Activated T-cell treated with anti-CD3 and anti-CD28 coated beads, Interleukin-2, amount 50 U/mL, for 72 hours (primary cell): Measurements from ENCODE around the gene DUOX2. TPM values are rescaled to one million over a fixed set of nuclear protein-coding genes. Genes with fewer than 3 reads are reported as not detected.
A peak's percentile ranks its signal among the peaks of the same experiment; 100 is the strongest.
"Not testable (repeated sequence)": the region's sequence is repeated elsewhere in the genome, so short reads cannot be mapped to it uniquely, and the experiment has no call there.

Source experiments
- ATAC-seq, 2 donors: fragments of 150-1000 bp; cut with Tn5 transposase; replicated peaks in 1 of 2; 2 replicates each; pipeline ENCODE4 v1.10.0; 2021; ENCODE audit warnings: moderate library complexity in 2 of 2, mild to moderate bottlenecking in 1 of 2
- DNase-seq, 2 donors: peaks; one replicate each; pipeline ENCODE4 v3.0.0; 2021 to 2022; ENCODE audit warnings: mixed read lengths in 1 of 2
- H3K27ac Mint-ChIP-seq: one replicate; pipeline ENCODE4 v1.8.0; 2022; ENCODE audit warnings: mild to moderate bottlenecking, moderate library complexity, mixed read lengths
- H3K27me3 Mint-ChIP-seq: one replicate; pipeline ENCODE4 v1.8.0; 2022; ENCODE audit warnings: low read depth, mixed read lengths
- H3K36me3 Mint-ChIP-seq, 2 donors: one replicate each; pipeline ENCODE4 v1.8.0; 2022; ENCODE audit warnings: mixed read lengths in 2 of 2, mild to moderate bottlenecking in 1 of 2; ENCODE audit not compliant: insufficient read depth in 2 of 2
- H3K4me1 Mint-ChIP-seq: one replicate; pipeline ENCODE4 v1.8.0; 2022; ENCODE audit warnings: low read depth, mixed read lengths
- H3K4me3 Mint-ChIP-seq, 2 donors: one replicate each; pipeline ENCODE4 v1.8.0; 2022; ENCODE audit warnings: mild to moderate bottlenecking in 2 of 2, mixed read lengths in 2 of 2, moderate library complexity in 2 of 2
- H3K9me3 Mint-ChIP-seq, 2 donors: one replicate each; pipeline ENCODE4 v1.8.0; 2022; ENCODE audit warnings: mixed read lengths in 2 of 2
- total RNA-seq, 2 donors: library from RNA; stranded (reverse); gene quantifications; one replicate each; pipeline ENCODE4 v1.2.3, GENCODE V29; 2022

DUOX2 gene
- total RNA-seq, 2 donors from 2014 or later: 0.14 to 0.31 TPM

DNA sequence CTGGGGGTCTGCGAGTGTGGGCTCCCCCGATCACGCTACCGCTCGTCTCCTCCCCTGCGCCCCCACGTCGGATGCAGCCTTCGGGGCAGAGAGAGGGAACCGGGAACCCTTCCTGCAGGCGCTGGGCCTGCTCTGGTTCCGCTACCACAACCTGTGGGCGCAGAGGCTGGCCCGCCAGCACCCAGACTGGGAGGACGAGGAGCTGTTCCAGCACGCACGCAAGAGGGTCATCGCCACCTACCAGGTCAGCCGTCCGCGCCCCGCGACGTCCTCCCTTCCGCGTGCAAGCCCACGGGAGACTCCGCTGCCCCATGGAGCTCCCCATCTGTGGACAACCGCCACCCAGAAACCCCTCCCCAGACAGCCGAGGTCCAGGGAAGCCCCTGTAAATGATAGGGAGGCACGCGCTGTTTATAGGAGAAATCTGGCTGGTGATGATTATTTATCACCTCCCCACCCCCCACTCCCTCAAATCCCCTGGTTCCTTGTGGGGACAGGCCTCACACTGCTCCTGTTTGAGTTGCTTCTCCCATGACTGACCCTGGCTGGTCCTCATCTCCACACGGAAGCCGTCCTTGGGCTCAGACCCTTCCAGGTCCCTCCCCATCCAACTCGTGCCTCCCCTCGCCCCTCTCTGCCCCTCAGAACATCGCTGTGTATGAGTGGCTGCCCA, 21.9 kb upstream of the DUOX2 start:
- H3K4me3 Mint-ChIP-seq: peak overlapping the region; percentile 63 to 69
- ATAC-seq: peak in 1 of 2 donors; percentile 21

DNA sequence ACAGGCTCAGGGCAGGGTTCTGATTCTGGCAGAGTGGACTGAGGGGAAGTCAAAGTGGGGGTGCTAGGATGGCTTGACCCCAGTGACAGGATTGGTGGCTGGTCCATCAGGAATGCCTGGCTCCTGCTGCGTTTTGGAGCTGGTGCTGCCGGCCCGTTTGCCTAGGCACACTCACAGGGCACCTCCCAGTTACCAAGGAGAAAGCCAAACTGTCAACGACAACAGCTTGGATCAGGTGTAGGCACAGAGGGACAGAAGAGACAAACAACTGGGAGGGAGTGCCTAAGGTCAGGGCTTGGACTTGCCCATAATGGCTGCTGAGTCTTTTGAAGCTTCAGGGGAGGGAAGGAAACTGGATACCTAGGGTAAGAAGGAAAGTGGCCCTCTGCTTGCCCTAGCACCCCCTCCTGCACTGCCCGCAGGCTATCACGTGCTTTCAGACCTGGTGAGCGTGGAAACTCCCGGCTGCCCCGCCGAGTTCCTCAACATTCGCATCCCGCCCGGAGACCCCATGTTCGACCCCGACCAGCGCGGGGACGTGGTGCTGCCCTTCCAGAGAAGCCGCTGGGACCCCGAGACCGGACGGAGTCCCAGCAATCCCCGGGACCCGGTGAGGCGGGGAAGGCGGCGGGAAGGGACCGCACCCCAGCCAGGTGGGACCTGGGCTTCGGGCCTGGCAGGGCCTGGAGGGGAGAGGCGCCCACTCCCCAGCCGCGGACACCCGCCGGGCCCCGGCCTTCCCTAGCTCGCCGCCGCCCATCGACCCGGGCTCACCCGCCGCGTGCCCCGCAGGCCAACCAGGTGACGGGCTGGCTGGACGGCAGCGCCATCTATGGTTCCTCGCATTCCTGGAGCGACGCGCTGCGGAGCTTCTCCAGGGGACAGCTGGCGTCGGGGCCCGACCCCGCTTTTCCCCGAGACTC, 21.0 kb upstream of the DUOX2 start:
- ATAC-seq: peak; percentile 52 to 63
- DNase-seq: peak; percentile 30 to 41
- H3K9me3 Mint-ChIP-seq: no peaks in the 10 kb centered on the region
- peaks cover 14% of the 10 kb centered on the region for H3K4me1 Mint-ChIP-seq
- peak overlapping the region; percentile 38 to 77 for H3K4me3 Mint-ChIP-seq
- H3K27ac Mint-ChIP-seq: no peak overlapping the region
- H3K36me3 Mint-ChIP-seq: peaks cover 0 to 1% of the 10 kb centered on the region in 2 donors
- H3K27me3 Mint-ChIP-seq: peaks cover 56% of the 10 kb centered on the region

More for the DNA sequence above, 21.9 kb upstream of the DUOX2 start:
- Mint-ChIP-seq H3K27me3 (peaks cover 49% of the 10 kb centered on the region), H3K4me1 (peaks cover 14% of the 10 kb centered on the region)
- not testable (repeated sequence) for DNase-seq, H3K27ac Mint-ChIP-seq, H3K9me3 Mint-ChIP-seq, H3K36me3 Mint-ChIP-seq

DNA sequence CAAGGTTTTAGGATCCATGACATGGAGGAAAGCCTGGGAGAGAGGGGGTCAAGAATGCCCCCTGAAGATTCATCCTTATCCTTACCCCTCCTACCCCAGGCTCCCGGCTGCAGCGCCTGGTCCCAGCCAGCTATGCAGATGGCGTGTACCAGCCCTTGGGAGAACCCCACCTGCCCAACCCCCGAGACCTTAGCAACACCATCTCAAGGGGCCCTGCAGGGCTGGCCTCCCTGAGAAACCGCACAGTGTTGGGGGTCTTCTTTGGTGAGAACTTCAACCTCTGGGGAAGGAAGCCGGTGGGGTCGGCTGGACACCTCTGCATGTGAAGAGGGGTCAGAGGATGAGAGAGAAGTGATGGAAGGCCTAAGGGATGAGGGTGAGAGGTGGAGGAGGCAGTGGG, 20.1 kb upstream of the DUOX2 start:
- Mint-ChIP-seq H3K36me3 (peaks cover 0 to 1% of the 10 kb centered on the region in 2 donors), H3K9me3 (no peaks in the 10 kb centered on the region), H3K4me3 (peak overlapping the region in 1 of 2 donors; percentile 77), H3K27me3 (peaks cover 58% of the 10 kb centered on the region), H3K4me1 (peaks cover 14% of the 10 kb centered on the region), H3K27ac (no peak overlapping the region)
- DNase-seq (no peak), ATAC-seq (no peak)

DNA sequence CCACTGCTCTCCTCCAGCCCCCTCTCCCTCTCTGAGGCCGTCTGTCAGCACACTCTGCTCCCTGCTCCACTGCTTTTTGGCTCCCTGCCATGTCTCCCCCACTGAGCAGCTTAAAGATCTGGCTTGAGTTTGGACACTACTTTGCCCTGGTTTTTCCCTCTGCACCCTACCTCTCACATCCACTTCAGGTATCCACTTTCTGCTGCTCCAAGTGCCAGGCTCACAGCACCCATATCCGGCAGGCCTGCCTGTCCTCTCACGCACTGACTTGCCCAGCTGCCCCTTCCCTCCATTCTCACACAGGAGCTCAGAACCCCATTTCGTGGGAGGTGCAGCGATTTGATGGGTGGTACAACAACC, 19.6 kb upstream of the DUOX2 start:
- H3K36me3 Mint-ChIP-seq: peaks cover 0 to 1% of the 10 kb centered on the region in 2 donors
- H3K27me3 Mint-ChIP-seq: peaks cover 63% of the 10 kb centered on the region
- no peak overlapping the region for H3K27ac Mint-ChIP-seq
- no peak overlapping the region for H3K4me3 Mint-ChIP-seq
- H3K9me3 Mint-ChIP-seq: no peaks in the 10 kb centered on the region
- H3K4me1 Mint-ChIP-seq: peaks cover 14% of the 10 kb centered on the region
- no peak for DNase-seq
- ATAC-seq: no peak

DNA sequence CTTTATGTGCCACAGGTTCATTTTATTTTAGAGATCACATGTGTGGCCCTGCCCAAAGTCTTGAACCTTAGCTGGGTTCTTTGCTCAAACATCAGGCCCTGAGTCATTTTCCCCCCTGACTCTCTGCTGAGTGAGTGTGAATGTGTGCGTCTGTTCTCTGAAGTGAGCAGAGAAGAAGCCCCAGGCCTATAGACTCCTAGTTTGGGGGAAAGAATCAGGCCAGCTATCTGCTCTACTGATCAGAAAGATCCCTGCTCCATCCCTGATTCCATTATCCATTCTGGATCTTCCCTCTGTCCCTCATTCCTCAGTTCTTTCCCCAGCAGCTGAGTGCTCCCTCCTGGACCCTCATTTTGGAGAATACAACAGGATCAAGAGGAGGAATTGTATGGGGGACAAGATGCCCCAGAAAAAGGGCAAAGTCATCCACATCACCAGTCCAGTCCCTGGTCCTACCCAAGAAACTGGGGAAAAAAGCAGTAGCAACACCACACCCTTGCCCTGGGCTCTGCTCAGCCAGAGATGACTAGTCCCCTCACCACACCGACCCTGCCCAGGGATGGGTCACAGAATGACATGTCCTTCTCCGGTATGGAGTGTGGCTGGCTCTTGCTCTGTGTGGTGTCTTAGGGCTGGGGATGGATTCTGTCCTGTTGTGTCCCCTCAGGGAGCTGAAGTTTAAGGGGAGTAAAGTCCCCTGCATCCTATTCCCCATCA, 19.0 kb upstream of the DUOX2 start:
- Mint-ChIP-seq H3K9me3 (no peaks in the 10 kb centered on the region), H3K27me3 (peaks cover 68% of the 10 kb centered on the region), H3K4me3 (no peak overlapping the region), H3K36me3 (peaks cover 0 to 1% of the 10 kb centered on the region in 2 donors), H3K27ac (no peak overlapping the region), H3K4me1 (peaks cover 14% of the 10 kb centered on the region)
- DNase-seq: no peak
- ATAC-seq: peak; percentile 12 to 38

DNA sequence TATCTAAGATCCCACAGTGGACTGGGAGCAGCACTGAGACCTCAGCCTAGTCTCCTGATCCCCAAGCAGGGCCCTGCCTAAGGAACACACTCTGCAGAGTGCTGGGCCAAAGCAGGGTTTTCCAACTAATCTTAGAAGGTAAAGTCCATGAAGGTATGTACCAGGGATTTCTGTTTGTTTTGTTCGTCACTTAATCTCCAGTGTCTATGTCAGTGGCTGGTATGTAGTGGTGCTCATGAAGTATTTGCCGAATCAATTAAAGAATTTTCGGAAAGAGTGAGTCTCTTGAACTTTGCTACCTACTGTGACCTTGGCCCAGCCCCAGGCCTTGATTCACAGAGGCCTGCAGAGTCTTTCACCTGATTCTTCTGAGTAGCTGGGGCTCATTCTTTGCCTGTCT, 17.5 kb upstream of the DUOX2 start:
- Mint-ChIP-seq H3K4me1 (peaks cover 12% of the 10 kb centered on the region), H3K27me3 (peaks cover 72% of the 10 kb centered on the region), H3K27ac (no peak overlapping the region), H3K9me3 (no peaks in the 10 kb centered on the region), H3K4me3 (no peak overlapping the region), H3K36me3 (peaks cover 0 to 1% of the 10 kb centered on the region in 2 donors)
- DNase-seq (no peak), ATAC-seq (no peak)

DNA sequence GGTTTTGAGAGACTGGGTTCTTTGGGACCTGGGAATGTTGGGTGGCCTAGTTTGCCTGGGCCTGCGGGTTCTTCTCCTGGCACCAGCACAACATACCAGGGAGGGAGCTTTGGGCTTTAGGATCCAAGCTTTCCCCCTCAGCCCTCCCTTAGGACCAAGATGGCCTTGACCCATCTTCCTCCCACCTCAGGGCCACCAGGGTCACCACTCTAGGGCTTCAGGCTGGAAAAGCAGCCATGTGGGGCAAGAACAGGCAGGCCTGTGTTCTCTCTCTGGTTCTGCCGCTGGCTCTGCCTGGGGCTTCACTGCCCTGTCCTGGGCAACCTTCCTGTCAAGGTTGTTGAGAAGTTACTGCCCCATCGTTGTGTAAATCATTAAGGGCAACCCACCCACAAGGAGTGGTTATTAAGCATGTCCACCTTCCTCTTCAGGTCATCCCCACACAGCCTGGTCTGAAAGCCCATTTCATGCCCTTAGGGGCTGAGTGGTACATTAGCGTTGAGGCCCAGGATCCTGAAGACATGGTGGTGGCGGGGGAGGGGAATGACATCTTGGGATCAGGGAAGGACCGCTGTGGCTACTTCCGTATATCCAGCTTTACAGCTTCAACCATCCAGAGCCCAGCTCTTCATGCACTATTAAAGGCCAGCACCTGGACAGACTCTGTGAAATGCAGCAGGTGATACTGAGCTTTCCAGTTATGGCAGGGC, 16.5 kb upstream of the DUOX2 start:
- Mint-ChIP-seq H3K9me3 (no peaks in the 10 kb centered on the region), H3K4me3 (peak overlapping the region in 1 of 2 donors; percentile 55), H3K27me3 (peaks cover 77% of the 10 kb centered on the region), H3K4me1 (peaks cover 7% of the 10 kb centered on the region), H3K36me3 (peaks cover 0 to 1% of the 10 kb centered on the region in 2 donors), H3K27ac (no peak overlapping the region)
- DNase-seq (no peak), ATAC-seq (no peak)

DNA sequence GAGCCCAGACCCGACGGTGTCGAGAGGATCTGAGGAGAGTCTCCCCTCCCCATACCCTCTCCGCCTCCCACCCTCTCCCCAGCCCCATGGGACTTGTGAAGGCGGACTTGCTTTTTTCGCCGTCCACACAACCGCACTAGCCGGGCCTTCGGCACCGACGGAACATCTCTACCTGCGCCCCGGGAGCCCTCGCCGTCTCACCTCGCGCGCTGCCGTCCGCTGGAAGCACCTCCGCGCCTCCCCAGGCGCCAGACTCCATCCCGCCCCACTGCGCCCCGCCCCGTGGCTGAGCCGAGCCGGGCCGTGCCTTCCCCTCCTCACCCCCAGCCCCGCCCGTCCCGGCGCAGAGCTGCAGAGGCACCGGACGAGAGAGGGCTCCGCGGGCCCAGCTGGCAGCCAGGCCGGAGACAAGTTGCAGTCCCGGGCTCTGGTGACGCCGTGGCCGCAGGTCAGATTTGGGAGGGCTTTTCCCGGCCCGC, 15.7 kb upstream of the DUOX2 start, which contains the start of the genes DUOX1 and DUOXA1:
TSS of gene DUOX1 (plus strand) at position 344 of the 479 bp plus-strand sequence. CDS start 1,973 bp downstream, outside the sequence.
TSS of gene DUOXA1 (minus strand) at position 229 of the 479 bp plus-strand sequence. CDS start 6,865 bp downstream, outside the sequence.
- Mint-ChIP-seq H3K4me3 (peak within 1 kb of the TSS in 1 of 2 donors; percentile 55), H3K36me3 (peaks cover 0 to 1% of the 10 kb centered on the region in 2 donors), H3K4me1 (peaks cover 5% of the 10 kb centered on the region), H3K9me3 (no peaks in the 10 kb centered on the region), H3K27me3 (peaks cover 82% of the 10 kb centered on the region), H3K27ac (no peak within 1 kb of the TSS)
- ATAC-seq (peak; percentile 61 to 69), DNase-seq (peak; percentile 46)

DNA sequence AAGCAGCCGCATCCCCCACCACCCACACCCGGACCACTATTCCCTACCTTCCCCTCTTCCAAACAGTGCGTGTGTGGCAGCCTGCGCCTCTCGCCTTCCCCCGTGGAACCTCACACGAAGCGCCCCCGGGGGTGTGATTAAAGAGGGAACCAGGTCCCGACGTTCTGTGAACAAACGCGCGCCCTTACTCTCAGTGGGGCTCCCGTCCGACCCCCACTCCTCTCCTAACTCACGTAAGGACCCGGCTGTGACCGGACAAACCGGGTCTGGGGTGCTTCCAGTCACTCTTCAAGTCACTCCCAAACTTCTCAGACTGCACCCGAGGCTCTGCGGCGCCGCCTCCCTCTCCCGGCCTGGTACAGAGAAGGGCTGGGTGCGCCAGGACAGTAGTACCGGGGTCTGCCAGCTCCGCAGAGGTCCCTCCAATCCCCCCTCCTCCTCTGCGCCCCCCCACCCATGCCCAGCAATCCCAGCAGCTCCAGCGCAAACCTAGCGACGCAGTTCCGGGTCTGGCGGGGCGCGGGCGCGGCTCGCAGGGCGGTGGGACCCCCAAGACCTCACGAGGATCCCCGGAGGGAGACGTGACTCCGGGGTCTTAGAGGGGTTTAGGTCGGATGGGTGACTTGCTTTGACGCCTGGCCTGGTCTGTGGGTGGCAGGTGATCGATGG, 15.1 kb upstream of the DUOX2 start:
- Mint-ChIP-seq H3K27me3 (peaks cover 82% of the 10 kb centered on the region), H3K4me3 (peak overlapping the region in 1 of 2 donors; percentile 35), H3K9me3 (no peaks in the 10 kb centered on the region), H3K27ac (no peak overlapping the region), H3K36me3 (peaks cover 0 to 1% of the 10 kb centered on the region in 2 donors), H3K4me1 (no peaks in the 10 kb centered on the region)
- ATAC-seq: no peak
- DNase-seq: no peak

DNA sequence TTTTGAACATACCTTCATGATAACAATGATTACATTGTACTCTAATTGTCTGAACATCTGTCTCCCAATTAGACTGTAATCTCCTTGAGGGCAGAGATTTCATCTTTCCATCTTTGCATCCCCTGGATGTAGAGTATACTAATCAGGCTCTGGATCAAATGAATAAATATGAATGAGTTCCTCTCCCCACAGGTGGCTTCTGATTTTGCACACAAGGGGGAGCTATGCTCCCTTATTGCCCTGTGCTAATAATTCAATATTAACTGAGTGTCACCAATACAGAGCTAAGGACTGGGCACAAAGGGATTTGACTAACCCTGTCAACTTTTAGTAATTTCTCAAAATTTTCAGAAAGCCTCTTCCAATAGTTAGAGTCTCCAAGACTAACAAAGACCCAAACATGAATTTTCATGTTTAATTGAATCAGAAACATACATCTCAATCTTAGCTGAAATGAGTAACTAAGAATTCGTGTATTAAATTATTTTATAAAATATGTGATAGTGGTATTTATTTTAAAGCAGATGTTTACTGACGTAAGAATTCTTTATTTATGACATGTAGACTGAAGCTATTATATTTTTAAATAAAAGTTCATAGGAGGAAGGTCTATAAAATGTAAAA, 12.7 kb upstream of the DUOX2 start:
- Mint-ChIP-seq H3K27ac (no peak overlapping the region), H3K36me3 (peaks cover 0 to 1% of the 10 kb centered on the region in 2 donors), H3K27me3 (peaks cover 66% of the 10 kb centered on the region), H3K9me3 (no peaks in the 10 kb centered on the region), H3K4me3 (no peak overlapping the region), H3K4me1 (no peaks in the 10 kb centered on the region)
- DNase-seq: no peak
- ATAC-seq: no peak

DNA sequence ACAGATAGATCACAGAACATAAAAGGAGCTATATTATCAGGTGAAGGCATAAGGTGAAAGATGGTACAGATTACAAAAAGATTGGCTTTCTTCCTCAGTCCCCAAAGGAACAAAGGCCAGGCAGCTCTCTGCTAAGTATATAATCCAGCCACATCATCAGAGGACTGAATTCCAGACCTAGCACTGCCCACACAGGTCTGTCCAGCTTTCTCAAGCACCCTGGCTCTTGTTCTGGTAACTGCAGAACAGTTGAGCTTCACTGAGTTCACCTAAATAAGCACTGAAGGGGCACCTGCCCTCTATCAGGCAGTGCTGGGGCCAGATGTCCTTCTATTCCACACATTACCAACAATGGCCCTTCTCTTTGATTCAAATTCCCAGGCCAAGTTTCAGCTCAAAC, 9.4 kb upstream of the DUOX2 start:
- H3K27ac Mint-ChIP-seq: no peak overlapping the region

More for the DNA sequence above, 9.4 kb upstream of the DUOX2 start:
- ATAC-seq (no peak), DNase-seq (no peak)
- no peaks in the 10 kb centered on the region for H3K36me3 Mint-ChIP-seq
- peaks cover under 1% of the 10 kb centered on the region for H3K4me1 Mint-ChIP-seq
- no peak overlapping the region for H3K4me3 Mint-ChIP-seq
- no peaks in the 10 kb centered on the region for H3K9me3 Mint-ChIP-seq
- peaks cover 56% of the 10 kb centered on the region for H3K27me3 Mint-ChIP-seq
